Measurements from ENCODE around the gene MEF2A. TPM values are rescaled to one million over a fixed set of nuclear protein-coding genes. Genes with fewer than 3 reads are reported as not detected.
"Not testable (repeated sequence)": the region's sequence is repeated elsewhere in the genome, so short reads cannot be mapped to it uniquely, and the experiment has no call there.

MEF2A gene
- polyA plus RNA-seq, 3 donors = 43.2 to 55.9 (median 55.1) TPM

DNA sequence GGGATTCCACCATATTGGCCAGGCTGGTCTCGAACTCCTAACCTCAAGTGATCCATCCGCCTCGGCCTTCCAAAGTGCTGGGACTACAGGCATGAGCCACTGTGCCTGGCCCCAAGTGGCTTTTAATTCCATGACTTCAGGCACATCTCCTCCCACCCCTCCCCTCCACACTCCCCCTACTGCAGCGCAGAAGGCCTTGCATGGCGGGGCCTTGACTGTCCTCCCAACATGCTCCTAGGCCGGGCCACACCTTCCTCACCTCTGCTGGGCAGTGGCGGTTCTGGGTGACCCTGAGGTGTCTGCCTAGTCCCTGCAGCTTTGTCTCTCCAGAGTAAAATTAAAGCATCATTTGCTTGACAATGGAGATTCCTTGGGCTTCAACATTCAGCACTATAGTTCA is 160.5 kb downstream of the MEF2A start:
- DNase-seq = no peak

GRCh38 chr15:99727330-99727729 is 161.5 kb downstream of the MEF2A start:
- DNase-seq = no peak

GRCh38 chr15:99727733-99728132 is 161.9 kb downstream of the MEF2A start:
- no peak for DNase-seq

DNA sequence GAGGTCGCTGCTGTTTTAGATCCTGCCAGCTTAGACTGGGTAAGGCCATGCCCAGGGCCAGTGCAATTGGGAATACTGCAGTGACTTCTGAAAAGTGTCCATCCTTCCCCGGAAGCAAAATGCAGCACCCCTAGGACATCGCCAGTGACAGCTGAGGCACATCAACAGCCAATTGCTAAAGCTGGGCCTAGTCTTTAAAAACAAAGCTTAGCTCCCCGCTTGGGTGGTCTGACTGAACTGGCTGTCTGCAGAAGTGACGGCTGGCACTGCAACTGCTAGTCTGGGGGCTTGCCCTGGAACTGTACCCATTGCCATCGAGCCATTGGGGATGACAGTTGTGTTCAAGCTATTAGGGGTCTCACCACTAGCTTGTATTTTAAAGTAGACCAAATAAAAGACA is 163.1 kb downstream of the MEF2A start:
- no peak for DNase-seq

GRCh38 chr15:99729327-99729726 is 163.5 kb downstream of the MEF2A start:
- no peak for DNase-seq

DNA sequence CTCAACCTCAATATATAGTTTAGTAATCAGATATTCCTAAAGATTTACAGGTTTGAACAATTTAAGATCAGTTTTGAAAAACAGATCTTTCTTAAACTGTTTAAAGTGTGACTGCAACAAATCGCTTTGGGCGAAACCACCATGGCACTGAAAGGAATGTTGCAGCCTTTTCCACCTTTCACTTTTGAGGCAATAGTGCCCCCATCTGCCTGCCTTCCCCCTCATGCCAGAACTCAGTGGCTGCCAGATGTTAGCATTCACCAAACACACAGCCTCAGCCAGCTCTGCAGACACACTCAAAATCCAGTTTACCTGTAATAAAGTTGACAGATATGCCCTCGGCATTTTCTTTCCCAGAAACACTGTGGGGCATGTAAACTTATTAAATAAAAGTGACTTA is 164.1 kb downstream of the MEF2A start:
- no peak for DNase-seq

- no peak for DNase-seq
These were observed 165.7 kb downstream of the MEF2A start for GRCh38 chr15:99731336-99732123.

DNA sequence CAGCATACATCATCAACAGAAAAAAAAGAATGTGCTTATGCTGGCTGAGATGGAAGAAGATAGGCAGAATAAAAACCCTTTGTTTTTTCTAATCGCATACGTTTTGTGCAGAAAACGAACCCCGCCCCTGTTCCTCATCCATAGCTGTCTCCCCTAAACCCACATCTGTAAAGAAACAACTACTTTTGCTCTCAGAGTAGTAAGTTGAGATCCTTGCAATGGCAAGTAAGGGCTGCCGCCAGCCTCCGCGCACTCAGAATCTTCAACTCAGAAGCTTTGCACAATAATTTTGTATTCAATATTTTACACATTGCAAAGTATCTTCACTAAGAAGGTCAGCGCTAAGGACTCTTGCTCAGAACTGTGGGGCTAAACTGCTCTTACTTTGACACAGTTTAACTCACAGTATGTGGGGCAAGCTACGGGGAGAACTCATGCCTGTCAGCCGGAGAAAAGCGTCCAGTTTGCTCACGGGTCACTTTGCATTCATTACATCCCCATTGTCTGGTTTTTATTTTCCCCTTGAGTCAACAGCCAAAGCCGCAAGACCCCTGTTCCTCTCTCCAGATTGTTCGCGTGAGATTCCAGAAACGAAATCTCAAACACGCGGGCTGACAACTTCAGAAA is 166.5 kb downstream of the MEF2A start:
- DNase-seq = no peak

- DNase-seq = no peak
These were observed 167.0 kb downstream of the MEF2A start for GRCh38 chr15:99732751-99733267.

GRCh38 chr15:99733268-99734039 is 167.7 kb downstream of the MEF2A start, which contains the start of gene LYSMD4:
LYSMD4 (minus strand) TSS chr15:99733437; CDS start chr15:99731999, 1,438 bp downstream.
- DNase-seq = peak; percentile 96

DNA sequence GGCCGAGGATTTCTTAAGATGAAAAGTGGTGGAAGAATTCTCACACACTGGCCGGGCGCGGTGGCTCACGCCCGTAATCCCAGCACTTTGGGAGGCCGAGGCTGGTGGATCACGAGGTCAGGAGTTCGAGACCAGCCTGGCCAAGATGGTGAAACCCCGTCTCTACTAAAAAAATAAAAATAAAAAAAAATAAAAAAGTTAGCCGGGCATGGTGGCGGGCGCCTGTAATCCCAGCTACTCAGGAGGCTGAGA is 168.2 kb downstream of the MEF2A start:
- DNase-seq = not testable (repeated sequence)

DNA sequence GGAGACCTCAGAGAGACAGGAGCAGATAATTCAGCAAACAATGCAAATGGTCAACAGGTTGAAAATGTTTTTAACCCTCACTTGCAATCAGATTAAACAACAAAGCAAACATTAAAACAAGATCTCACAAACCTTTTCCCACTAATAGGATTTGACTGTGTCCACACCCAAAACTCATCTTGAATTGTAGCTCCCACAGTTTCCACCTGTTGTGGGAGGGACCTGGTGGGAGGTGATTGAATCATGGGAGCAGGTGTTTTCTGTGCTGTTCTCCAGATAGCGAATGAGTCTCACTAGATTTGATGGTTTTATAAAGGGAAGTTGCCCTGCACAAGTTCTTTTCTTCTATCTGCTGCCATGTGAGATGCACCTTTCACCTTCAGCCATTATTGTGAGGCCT is 168.8 kb downstream of the MEF2A start:
- DNase-seq = no peak

- DNase-seq = no peak
These were observed 170.1 kb downstream of the MEF2A start for GRCh38 chr15:99735868-99736267.

GRCh38 chr15:99736702-99737101 is 170.9 kb downstream of the MEF2A start:
- DNase-seq = no peak

- no peak for DNase-seq
These were observed 172.4 kb downstream of the MEF2A start for GRCh38 chr15:99738021-99738847.

GRCh38 chr15:99741835-99742234 is 176.1 kb downstream of the MEF2A start:
- DNase-seq = no peak

- DNase-seq = no peak
These were observed 178.4 kb downstream of the MEF2A start for GRCh38 chr15:99744142-99744541.

GRCh38 chr15:99745370-99746086 is 179.7 kb downstream of the MEF2A start:
- no peak for DNase-seq

DNA sequence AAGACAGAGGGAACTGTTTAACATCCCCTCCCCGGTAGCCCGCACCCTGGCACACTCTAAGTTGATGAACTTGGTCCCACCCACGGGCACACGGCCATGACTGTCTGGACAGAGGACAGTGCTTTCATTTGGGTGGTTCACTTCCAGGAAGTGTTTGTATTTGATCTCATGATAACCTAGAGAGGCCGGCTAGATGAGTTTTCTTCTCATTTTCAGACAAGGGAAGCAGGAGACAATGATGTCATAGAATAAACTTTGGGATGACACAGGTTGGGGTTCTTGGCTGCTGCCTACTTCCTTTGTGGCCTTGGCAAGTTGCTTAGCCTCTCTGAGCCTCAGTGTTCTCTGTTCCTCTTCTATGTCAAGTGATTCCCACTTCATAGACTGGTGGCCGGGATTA is 183.6 kb downstream of the MEF2A start:
- no peak for DNase-seq

DNA sequence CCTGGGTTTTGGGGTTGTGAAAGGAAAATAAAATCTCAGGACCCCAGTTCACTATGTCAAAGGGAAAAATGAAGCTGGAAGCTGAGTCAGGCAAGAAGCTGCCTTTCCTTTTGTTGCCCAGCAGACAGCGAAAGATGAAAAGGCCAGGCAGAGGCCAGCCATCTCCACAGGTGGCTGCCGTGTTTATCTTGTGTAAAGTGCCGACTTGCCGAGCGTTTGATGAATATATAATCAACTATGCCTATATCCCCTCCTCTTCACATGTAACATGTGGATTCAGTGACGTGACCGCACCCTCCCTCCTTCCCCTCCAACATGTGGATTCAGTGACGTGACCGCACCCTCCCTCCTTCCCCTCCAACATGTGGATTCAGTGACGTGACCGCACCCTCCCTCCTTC is 184.5 kb downstream of the MEF2A start:
- DNase-seq = not testable (repeated sequence)

GRCh38 chr15:99752556-99752955 is 186.8 kb downstream of the MEF2A start:
- no peak for DNase-seq

All from renal pelvis (tissue), 4 donors.